GM23248 (cell line): ENCODE measurements around the gene MTUS2. TPM values are rescaled to one million over a fixed set of nuclear protein-coding genes. Genes with fewer than 3 reads are reported as not detected.
"Not testable (repeated sequence)": the region's sequence is repeated elsewhere in the genome, so short reads cannot be mapped to it uniquely, and the experiment has no call there.

Source experiments
- DNase-seq: peaks from one replicate; pipeline ENCODE4 v3.0.0-alpha.2; 2015
- H2AFZ ChIP-seq: fragments of 200-600 bp; sonication (generic); 2 replicates; pipeline ENCODE4 v1.6.1; 2016; ENCODE audit warnings: antibody characterized with exemption
- H3F3A ChIP-seq: fragments of 200-600 bp; sonication (generic); 2 replicates; pipeline ENCODE4 v1.6.1; 2016; ENCODE audit warnings: mild to moderate bottlenecking, antibody characterized with exemption, mixed run types; ENCODE audit not compliant: insufficient read depth
- H3K27ac ChIP-seq: fragments of 200-600 bp; sonication (generic); 2 replicates; pipeline ENCODE4 v1.5.1; 2016; ENCODE audit warnings: mild to moderate bottlenecking
- H3K27me3 ChIP-seq: fragments of 200-600 bp; sonication (generic); replicated peaks from 2 replicates; pipeline ENCODE4 v1.6.1; 2016; ENCODE audit warnings: mild to moderate bottlenecking; ENCODE audit not compliant: insufficient read depth
- H3K36me3 ChIP-seq: fragments of 200-600 bp; sonication (generic); 2 replicates; pipeline ENCODE4 v1.6.1; 2016; ENCODE audit warnings: low read depth, mild to moderate bottlenecking
- H3K4me1 ChIP-seq: fragments of 200-600 bp; sonication (generic); 2 replicates; pipeline ENCODE4 v1.6.1; 2016; ENCODE audit warnings: mild to moderate bottlenecking; ENCODE audit not compliant: insufficient read depth
- H3K4me2 ChIP-seq: fragments of 200-600 bp; sonication (generic); one replicate; pipeline ENCODE4 v1.6.1; 2016; ENCODE audit warnings: mild to moderate bottlenecking; ENCODE audit not compliant: unreplicated experiment
- H3K4me3 ChIP-seq: fragments of 200-600 bp; sonication (generic); 2 replicates; pipeline ENCODE4 v1.5.1; 2016; ENCODE audit warnings: mild to moderate bottlenecking
- H3K79me2 ChIP-seq: fragments of 200-600 bp; sonication (generic); 2 replicates; pipeline ENCODE4 v1.6.1; 2016; ENCODE audit warnings: mild to moderate bottlenecking; ENCODE audit not compliant: insufficient read depth
- H3K9ac ChIP-seq: fragments of 200-600 bp; sonication (generic); 2 replicates; pipeline ENCODE4 v1.6.1; 2016; ENCODE audit warnings: mild to moderate bottlenecking
- H3K9me2 ChIP-seq: fragments of 200-600 bp; sonication (generic); 2 replicates; pipeline ENCODE4 v1.6.1; 2016; ENCODE audit warnings: mixed run types, mild to moderate bottlenecking, moderate library complexity; ENCODE audit not compliant: insufficient read depth
- H3K9me3 ChIP-seq: fragments of 200-600 bp; sonication (generic); one replicate; pipeline ENCODE4 v1.6.1; 2017; ENCODE audit warnings: low read depth
- H4K20me1 ChIP-seq: fragments of 200-600 bp; sonication (generic); 2 replicates; pipeline ENCODE4 v1.6.0; 2016; ENCODE audit not compliant: insufficient read depth
- EZH2 ChIP-seq: fragments of 200-600 bp; sonication (generic); IDR thresholded peaks from 2 replicates; pipeline ENCODE4 v1.6.1; 2018; ENCODE audit warnings: antibody characterized with exemption, mild to moderate bottlenecking; ENCODE audit not compliant: insufficient read depth, poor library complexity, severe bottlenecking
- EZH2phosphoT487 ChIP-seq: fragments of 200-600 bp; sonication (generic); IDR thresholded peaks from 2 replicates; pipeline ENCODE4 v1.6.1; 2018; ENCODE audit warnings: antibody characterized with exemption, moderate library complexity, mild to moderate bottlenecking, low read depth; ENCODE audit not compliant: insufficient read depth
- WGBS, 2 experiments: methylation state at CpG; one replicate each; pipeline ENCODE4 v1.1.6; 2015 to 2017; ENCODE audit warnings: low lambda C conversion rate in 2 of 2, low coverage in 1 of 2; ENCODE audit errors: missing lambda C conversion rate in 2 of 2; 5-methylcytosine and 5-hydroxymethylcytosine counted together
- in situ Hi-C: fragments of 300-500 bp; cut with MboI; formaldehyde crosslinking; loops from 2 replicates; pipeline ENCODE4 v1.15.0; 2020
- polyA plus RNA-seq: library from polyadenylated mRNA; unstranded; fragments of >200 nt; fragmentation: Nextera tagmentation; extraction: Ambion mirVana; gene quantifications from 2 replicates; pipeline ENCODE4 v1.2.1, GENCODE V29; 2016
- total RNA-seq: library from RNA; depleted of rRNA; stranded (reverse); fragments of >200 nt; shearing (Covaris generic); gene quantifications from 2 replicates; pipeline ENCODE4 v1.2.3, GENCODE V29; 2014

MTUS2 gene
- total and polyA plus RNA-seq, 2 experiments from 2014 or later = 0.43 to 0.74 TPM

DNA sequence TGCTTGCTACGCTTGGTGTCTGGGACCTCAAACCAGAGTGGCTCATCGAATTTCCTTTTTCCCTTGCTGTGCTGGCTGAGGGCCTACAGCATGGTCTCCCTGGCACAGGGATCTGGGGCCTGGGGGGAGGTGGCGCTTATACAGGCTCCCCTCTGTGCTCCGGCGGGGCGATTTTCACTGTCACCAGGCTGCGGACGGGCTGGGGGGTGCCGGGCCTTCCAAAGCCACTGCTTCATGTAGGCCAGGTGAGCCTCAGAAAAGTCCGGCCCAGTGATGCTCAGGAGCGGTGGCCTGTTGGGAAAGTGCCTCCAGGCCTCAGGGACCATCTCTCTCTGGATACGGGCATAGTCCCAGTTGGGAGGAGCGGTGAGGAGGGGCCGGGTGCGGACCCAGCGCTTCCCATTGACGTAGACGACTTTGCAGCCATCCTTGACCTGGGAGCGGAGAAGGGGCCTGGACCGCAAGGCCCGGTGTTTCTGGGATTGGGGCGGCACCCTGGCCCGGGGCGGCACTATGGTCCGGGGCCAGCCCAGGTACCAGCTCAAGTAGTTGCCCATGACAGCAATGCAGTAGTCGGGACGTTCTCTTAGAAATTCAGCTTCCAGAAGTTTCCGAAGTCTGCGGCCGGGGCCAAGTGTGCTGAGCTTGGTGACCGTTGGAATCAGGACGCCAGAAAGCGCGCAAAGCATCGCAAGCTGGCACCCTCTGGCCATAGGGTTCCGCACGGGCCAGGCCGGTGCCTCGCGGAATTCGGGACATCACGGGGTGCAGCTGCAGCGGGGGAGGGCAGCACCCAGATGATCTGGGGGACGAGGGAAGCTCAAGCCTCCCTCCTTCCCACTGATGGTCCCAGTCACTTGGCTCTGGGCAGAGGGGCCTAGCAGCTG, 519.5 kb downstream of the MTUS2 start:
- in situ Hi-C loops = no loop called here
- no peaks in the 10 kb centered on the region for H3K36me3 ChIP-seq
- H3K27ac ChIP-seq = no peak overlapping the region
- H4K20me1 ChIP-seq = no peaks in the 10 kb centered on the region
- H2AFZ ChIP-seq = no peak overlapping the region
- H3K9ac ChIP-seq = no peak overlapping the region
- H3K9me2 ChIP-seq = no peaks in the 10 kb centered on the region
- no peak overlapping the region for H3K4me3 ChIP-seq
- no peaks in the 10 kb centered on the region for H3K79me2 ChIP-seq
- TF ChIP-seq EZH2 (no peak), EZH2phosphoT487 (no peak)
- H3K4me1 ChIP-seq = no peaks in the 10 kb centered on the region
- DNase-seq = no peak
- no peaks in the 10 kb centered on the region for H3K27me3 ChIP-seq
- no peaks in the 10 kb centered on the region for H3K9me3 ChIP-seq
- H3K4me2 ChIP-seq = no peak overlapping the region
- no peaks in the 10 kb centered on the region for H3F3A ChIP-seq
- 66 to 68% methylated on average over 39 to 44 of the region's 44 CpGs for WGBS, 2 experiments

DNA sequence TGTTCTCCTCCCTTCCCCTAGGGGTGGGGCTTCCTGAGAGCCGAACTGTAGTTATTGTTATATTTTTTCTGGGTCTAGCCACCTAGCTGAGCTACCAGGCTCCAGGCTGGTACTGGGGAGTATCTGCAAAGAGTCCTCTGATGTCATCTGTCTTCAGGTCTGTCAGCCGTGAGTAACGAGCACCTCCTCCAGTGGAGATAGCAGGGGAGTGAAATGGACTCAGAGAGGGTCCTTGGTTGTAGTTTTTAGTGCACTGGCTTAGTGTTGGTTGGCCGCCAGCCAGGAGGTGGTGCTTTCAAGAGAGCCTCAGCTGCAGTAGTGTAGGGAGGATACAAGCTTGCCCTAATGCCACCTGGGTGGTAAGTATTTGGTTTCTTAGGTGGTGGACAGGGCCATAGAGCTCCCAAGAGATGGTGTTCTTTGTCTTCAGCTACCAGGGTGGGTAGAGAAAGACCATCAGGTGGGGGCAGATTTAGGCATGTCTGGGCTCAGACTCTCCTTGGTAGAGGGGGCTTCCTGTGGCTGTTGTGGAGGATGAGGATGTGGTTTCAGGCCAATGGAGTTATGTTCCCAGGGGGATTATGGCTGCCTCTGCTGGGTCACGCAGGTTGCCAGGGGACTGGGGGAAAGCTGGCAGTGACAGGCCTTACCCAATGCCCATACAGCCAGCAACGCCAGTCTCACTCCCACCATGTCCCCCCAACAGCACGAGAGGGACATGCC, 525.9 kb downstream of the MTUS2 start:
- H3K4me1 ChIP-seq, H3K27me3 ChIP-seq, H3K9me2 ChIP-seq, H3K4me3 ChIP-seq, H3F3A ChIP-seq, H3K79me2 ChIP-seq, H3K9me3 ChIP-seq, H4K20me1 ChIP-seq, H3K9ac ChIP-seq, DNase-seq, H3K36me3 ChIP-seq, H3K27ac ChIP-seq, H2AFZ ChIP-seq, H3K4me2 ChIP-seq: not testable (repeated sequence)
- WGBS, 2 experiments = 18 to 23% methylated on average over 6 of the region's 7 CpGs
- in situ Hi-C loops = loop anchor here (5.0 kb wide), 1 partner anchor 134 kb away; no protein-coding TSS in a partner anchor

DNA sequence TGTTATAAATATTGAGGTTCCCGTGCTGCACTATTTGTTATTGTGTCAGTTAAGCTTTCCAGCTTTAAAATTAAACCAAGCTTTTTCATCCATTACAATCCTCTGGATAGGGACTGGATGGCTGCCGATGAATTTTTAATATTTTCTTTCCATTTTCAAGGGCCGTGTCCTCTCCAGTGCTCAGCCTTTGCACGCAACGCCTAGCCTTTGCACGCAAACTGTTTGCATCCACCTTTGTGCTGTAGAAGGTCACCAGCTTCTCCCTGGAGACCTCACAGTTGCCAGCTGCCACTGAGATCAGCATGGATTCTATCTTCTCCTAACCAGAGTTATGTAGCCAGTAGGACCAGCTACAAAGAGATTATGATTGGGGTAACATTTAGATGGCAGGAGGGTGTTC, 534.9 kb downstream of the MTUS2 start:
- Histone ChIP-seq H3K9me3 (no peaks in the 10 kb centered on the region), H3K4me1 (no peaks in the 10 kb centered on the region), H4K20me1 (no peaks in the 10 kb centered on the region), H3K9ac (no peak overlapping the region), H3K27ac (no peak overlapping the region), H3K9me2 (no peaks in the 10 kb centered on the region), H3F3A (no peaks in the 10 kb centered on the region), H3K36me3 (no peaks in the 10 kb centered on the region), H2AFZ (no peak overlapping the region), H3K4me2 (no peak overlapping the region), H3K4me3 (no peak overlapping the region), H3K79me2 (no peaks in the 10 kb centered on the region), H3K27me3 (peaks cover 46% of the 10 kb centered on the region)
- 55 to 65% methylated on average over 6 of the region's 6 CpGs for WGBS, 2 experiments
- in situ Hi-C loops = no loop called here
- DNase-seq = no peak
- no peak for TF ChIP-seq EZH2phosphoT487
- TF ChIP-seq EZH2 = no peak

DNA sequence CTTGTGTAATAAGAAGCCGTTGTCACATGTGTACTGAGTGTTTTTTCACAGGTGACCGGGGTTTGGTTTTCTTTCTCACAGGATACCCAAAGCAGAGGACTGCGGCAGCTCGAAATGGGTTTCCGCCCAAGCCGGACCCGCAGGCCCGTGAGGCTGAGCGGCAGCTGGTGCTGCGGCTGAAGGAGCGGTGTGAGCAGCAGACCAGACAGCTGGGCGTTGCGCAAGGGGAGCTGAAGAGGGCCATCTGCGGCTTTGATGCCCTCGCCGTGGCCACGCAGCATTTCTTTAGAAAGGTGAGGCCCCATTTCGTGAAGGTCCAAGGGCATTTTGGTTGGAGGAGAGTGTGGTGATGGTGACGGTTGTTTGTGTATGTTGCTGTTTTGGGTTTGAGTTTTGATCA, 539.0 kb downstream of the MTUS2 start:
- Histone ChIP-seq H3K9me3 (no peaks in the 10 kb centered on the region), H4K20me1 (no peaks in the 10 kb centered on the region), H3K79me2 (no peaks in the 10 kb centered on the region), H3K4me3 (no peak overlapping the region), H3K36me3 (no peaks in the 10 kb centered on the region), H3K27ac (no peak overlapping the region), H3K27me3 (peaks cover 47% of the 10 kb centered on the region), H3F3A (no peaks in the 10 kb centered on the region), H3K9ac (no peak overlapping the region), H3K4me1 (no peaks in the 10 kb centered on the region), H3K4me2 (no peak overlapping the region), H3K9me2 (no peaks in the 10 kb centered on the region), H2AFZ (no peak overlapping the region)
- no peak for DNase-seq
- in situ Hi-C loops = no loop called here
- WGBS, 2 experiments = 80 to 82% methylated on average over 19 of the region's 19 CpGs
- TF ChIP-seq EZH2 (no peak), EZH2phosphoT487 (no peak)
